HCT116 (cell line): Measurements from ENCODE around the gene P2RX5. TPM values are rescaled to one million over a fixed set of nuclear protein-coding genes. Genes with fewer than 3 reads are reported as not detected.

Source experiments
- ATAC-seq: fragments of 200-7000 bp; cut with Tn5 transposase; 2 replicates; pipeline ENCODE4 v1.9.1; 2020; ENCODE audit warnings: mild to moderate bottlenecking, moderate library complexity
- BruUV-seq: library from RNA; stranded (reverse); fragments of 400-500 nt; replicated peaks from 2 replicates; lab custom pipeline; 2021; lab: Mats Ljungman, UMichigan
- CTCF ChIA-PET: fragments of 300-600 bp; sonication (Branson Sonifier 250); formaldehyde crosslinking; loops from one replicate; lab custom pipeline; 2021; ENCODE audit warnings: antibody characterized with exemption; lab: Charles Lee
- POLR2A ChIA-PET: fragments of 300-600, 350-600 bp; sonication (Branson Sonifier 250); formaldehyde crosslinking; loops from one replicate; lab custom pipeline; 2021; ENCODE audit warnings: antibody characterized with exemption; lab: Charles Lee
- RAD21 ChIA-PET, 2 experiments: fragments of 300-600 bp; sonication (Branson Sonifier 250); formaldehyde crosslinking; loops; one replicate each; lab custom pipeline; 2023; ENCODE audit warnings: low total read pairs in 2 of 2; ENCODE audit not compliant: uncharacterized antibody in 2 of 2, unreplicated experiment in 2 of 2, low non-redundant PET in 1 of 2; lab: Charles Lee
- DNase-seq: peaks from one replicate; pipeline ENCODE4 v3.0.0-alpha.2; 2010; ENCODE audit warnings: low read depth, low spot score
- H2AFZ ChIP-seq: fragments of 200-600 bp; shearing (Covaris generic), sonication (generic); 2 replicates; pipeline ENCODE4 v1.6.1; 2017; ENCODE audit warnings: low read depth, mixed run types, mixed read lengths, antibody characterized with exemption, low read length; ENCODE audit not compliant: poor library complexity, severe bottlenecking
- H3K27ac ChIP-seq: 2 replicates; pipeline ENCODE4 v1.5.1; 2012; ENCODE audit warnings: low read depth, low read length
- H3K27me3 ChIP-seq: fragments of 200-600 bp; sonication (generic); 2 replicates; pipeline ENCODE4 v1.6.1; 2016; ENCODE audit warnings: mixed run types, low read length, mixed read lengths; ENCODE audit not compliant: insufficient read depth
- H3K36me3 ChIP-seq, 2 experiments: fragments of 200-500 bp in 1 of 2; fragments of 200-600 bp in 1 of 2; sonication (Bioruptor generic) in 1 of 2; sonication (generic) in 1 of 2; 2 replicates each; pipeline versions ENCODE4 v1.5.1 to v1.6.1; 2014 to 2016; ENCODE audit warnings: low read length in 2 of 2, inconsistent platforms in 1 of 2, mixed read lengths in 1 of 2, mixed run types in 1 of 2; ENCODE audit not compliant: insufficient read depth in 2 of 2, control insufficient read depth in 1 of 2
- H3K4me1 ChIP-seq, 2 experiments: fragments of 200-600 bp in 1 of 2; sonication (generic) in 1 of 2; 2 replicates each; pipeline versions ENCODE4 v1.5.1 to v1.6.1; 2012 to 2017; ENCODE audit warnings: low read length in 2 of 2, inconsistent platforms in 1 of 2, mild to moderate bottlenecking in 1 of 2, mixed read lengths in 1 of 2, mixed run types in 1 of 2, moderate library complexity in 1 of 2; ENCODE audit not compliant: insufficient read depth in 2 of 2, control insufficient read depth in 1 of 2
- H3K4me2 ChIP-seq: fragments of 200-600 bp; sonication (generic); 2 replicates; pipeline ENCODE4 v1.6.1; 2017; ENCODE audit warnings: mixed run types, low read length, mixed read lengths
- H3K4me3 ChIP-seq, 2 experiments: fragments of 200-600 bp in 1 of 2; sonication (generic) in 1 of 2; replicated peaks in 1 of 2; 2 replicates each; pipeline ENCODE4 v1.5.1; 2011 to 2016; ENCODE audit warnings: low read length in 2 of 2, control low read depth in 1 of 2, low read depth in 1 of 2, mild to moderate bottlenecking in 1 of 2, mixed read lengths in 1 of 2, mixed run types in 1 of 2
- H3K79me2 ChIP-seq: fragments of 200-600 bp; sonication (generic); 2 replicates; pipeline ENCODE4 v1.6.1; 2017; ENCODE audit warnings: mild to moderate bottlenecking, mixed run types, low read length, moderate library complexity, mixed read lengths; ENCODE audit not compliant: insufficient read depth
- H3K9ac ChIP-seq: fragments of 200-600 bp; sonication (generic); 2 replicates; pipeline ENCODE4 v1.6.1; 2016; ENCODE audit warnings: low read length, mixed read lengths
- H3K9me2 ChIP-seq: fragments of 200-600 bp; sonication (generic), shearing (Covaris generic); 2 replicates; pipeline ENCODE4 v1.6.1; 2017; ENCODE audit warnings: mixed run types, mild to moderate bottlenecking, moderate library complexity; ENCODE audit not compliant: insufficient read depth
- H3K9me3 ChIP-seq, 2 experiments: fragments of 200-500 bp in 1 of 2; fragments of 200-600 bp in 1 of 2; sonication (Bioruptor generic) in 1 of 2; sonication (generic) in 1 of 2; 2 replicates each; pipeline ENCODE4 v1.6.1; 2014 to 2017; ENCODE audit warnings: low read length in 2 of 2, mixed read lengths in 2 of 2, inconsistent platforms in 1 of 2, low read depth in 1 of 2, mild to moderate bottlenecking in 1 of 2, mixed run types in 1 of 2, moderate library complexity in 1 of 2; ENCODE audit not compliant: control insufficient read depth in 1 of 2, insufficient read depth in 1 of 2
- H4K20me1 ChIP-seq: fragments of 200-600 bp; sonication (generic), shearing (Covaris generic); 2 replicates; pipeline ENCODE4 v1.6.1; 2017; ENCODE audit warnings: mixed run types, mild to moderate bottlenecking, moderate library complexity; ENCODE audit not compliant: insufficient read depth
- CEBPB ChIP-seq: IDR thresholded peaks from 2 replicates; pipeline ENCODE4 v1.6.1; 2012; ENCODE audit warnings: low read depth
- EZH2 ChIP-seq: fragments of 200-600 bp; sonication (generic); IDR thresholded peaks from 2 replicates; pipeline ENCODE4 v1.6.1; 2017; ENCODE audit warnings: antibody characterized with exemption, mixed run types
- FOSL1 ChIP-seq: IDR thresholded peaks from 2 replicates; pipeline ENCODE4 v1.6.1; 2012; ENCODE audit warnings: low read depth
- POLR2A ChIP-seq: IDR thresholded peaks from 2 replicates; pipeline ENCODE4 v1.7.0; 2011; ENCODE audit warnings: borderline replicate concordance; ENCODE audit not compliant: insufficient read depth, insufficient read length; ENCODE audit errors: extremely low read depth
- POLR2AphosphoS5 ChIP-seq: IDR thresholded peaks from 2 replicates; pipeline ENCODE4 v1.6.1; 2011; ENCODE audit warnings: mild to moderate bottlenecking, low read depth, low read length, moderate library complexity
- SIN3A ChIP-seq: IDR thresholded peaks from 2 replicates; pipeline ENCODE4 v1.6.1; 2012; ENCODE audit warnings: low read depth
- SP1 ChIP-seq: IDR thresholded peaks from 2 replicates; pipeline ENCODE4 v1.6.1; 2012; ENCODE audit warnings: low read depth
- TCF7L2 ChIP-seq: IDR thresholded peaks from 2 replicates; pipeline ENCODE4 v1.7.0; 2011; ENCODE audit warnings: borderline replicate concordance, inconsistent platforms; ENCODE audit not compliant: insufficient read depth, insufficient read length; ENCODE audit errors: extremely low read depth
- YY1 ChIP-seq: IDR thresholded peaks from 2 replicates; pipeline ENCODE4 v1.6.1; 2011; ENCODE audit warnings: low read length, low read depth, moderate library complexity, mild to moderate bottlenecking; ENCODE audit not compliant: insufficient replicate concordance; ENCODE audit errors: extremely low read depth
- ZNF274 ChIP-seq: fragments of 200-500 bp; sonication (Bioruptor generic); IDR thresholded peaks from 2 replicates; pipeline ENCODE4 v1.6.1; 2014; ENCODE audit warnings: mild to moderate bottlenecking, low read depth, low read length, inconsistent platforms
- intact Hi-C: fragments of 100-400 bp; cut with micrococcal nuclease; formaldehyde crosslinking; loops from 2 replicates; pipeline ENCODE4 v1.10.0; 2022
- total RNA-seq: library from RNA; stranded (reverse); gene quantifications from one replicate; pipeline ENCODE4 v1.2.1, GENCODE V29; 2021; ENCODE audit not compliant: unreplicated experiment
- TF ChIP-seq, protein P1 (sequence below): IDR thresholded peaks from 2 replicates; pipeline ENCODE4 v1.6.1; 2011; ENCODE audit warnings: mild to moderate bottlenecking, low read length, moderate library complexity; ENCODE audit not compliant: insufficient replicate concordance; ENCODE audit errors: extremely low read depth
- TF ChIP-seq, protein P2 (sequence below): IDR thresholded peaks from 2 replicates; pipeline ENCODE4 v1.6.1; 2012
- TF ChIP-seq, protein P3 (sequence below): IDR thresholded peaks from 2 replicates; pipeline ENCODE4 v1.6.1; 2012; ENCODE audit warnings: low read depth
- TF ChIP-seq, protein P4 (sequence below): IDR thresholded peaks from 2 replicates; pipeline ENCODE4 v1.6.1; 2012

P2RX5 gene
- total RNA-seq, 1 experiment from 2014 or later = 9.0 TPM

DNA sequence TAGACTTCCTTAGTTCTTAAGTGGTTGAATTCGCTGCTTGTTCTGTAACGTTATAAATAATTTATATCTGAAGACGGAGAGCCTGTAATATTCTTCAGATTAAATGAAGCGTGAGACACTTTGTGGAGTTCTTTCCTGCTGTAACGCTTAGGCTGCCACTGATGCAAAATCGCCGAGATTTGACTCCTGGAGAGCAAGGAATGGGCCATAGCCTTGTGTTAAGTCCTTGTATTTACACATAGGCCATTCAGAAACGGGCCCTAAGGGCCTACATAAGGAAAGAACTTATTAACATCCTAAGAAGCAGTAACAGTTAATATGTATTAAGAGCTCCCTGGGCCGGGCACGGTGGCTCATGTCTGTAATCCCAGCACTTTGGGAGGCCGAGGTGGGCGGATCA, 26.4 kb downstream of the P2RX5 start:
- RAD21 ChIA-PET = no interaction called here
- TF ChIP-seq SP1 (no peak), EZH2 (no peak), ZNF274 (no peak), FOSL1 (no peak), TCF7L2 (no peak), YY1 (no peak), CEBPB (no peak), POLR2AphosphoS5 (no peak), POLR2A (no peak), SIN3A (no peak)
- TF ChIP-seq, protein P1, sequence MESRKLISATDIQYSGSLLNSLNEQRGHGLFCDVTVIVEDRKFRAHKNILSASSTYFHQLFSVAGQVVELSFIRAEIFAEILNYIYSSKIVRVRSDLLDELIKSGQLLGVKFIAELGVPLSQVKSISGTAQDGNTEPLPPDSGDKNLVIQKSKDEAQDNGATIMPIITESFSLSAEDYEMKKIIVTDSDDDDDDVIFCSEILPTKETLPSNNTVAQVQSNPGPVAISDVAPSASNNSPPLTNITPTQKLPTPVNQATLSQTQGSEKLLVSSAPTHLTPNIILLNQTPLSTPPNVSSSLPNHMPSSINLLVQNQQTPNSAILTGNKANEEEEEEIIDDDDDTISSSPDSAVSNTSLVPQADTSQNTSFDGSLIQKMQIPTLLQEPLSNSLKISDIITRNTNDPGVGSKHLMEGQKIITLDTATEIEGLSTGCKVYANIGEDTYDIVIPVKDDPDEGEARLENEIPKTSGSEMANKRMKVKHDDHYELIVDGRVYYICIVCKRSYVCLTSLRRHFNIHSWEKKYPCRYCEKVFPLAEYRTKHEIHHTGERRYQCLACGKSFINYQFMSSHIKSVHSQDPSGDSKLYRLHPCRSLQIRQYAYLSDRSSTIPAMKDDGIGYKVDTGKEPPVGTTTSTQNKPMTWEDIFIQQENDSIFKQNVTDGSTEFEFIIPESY = no peak
- TF ChIP-seq, protein P2, sequence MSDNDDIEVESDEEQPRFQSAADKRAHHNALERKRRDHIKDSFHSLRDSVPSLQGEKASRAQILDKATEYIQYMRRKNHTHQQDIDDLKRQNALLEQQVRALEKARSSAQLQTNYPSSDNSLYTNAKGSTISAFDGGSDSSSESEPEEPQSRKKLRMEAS = no peak
- TF ChIP-seq, protein P3, sequence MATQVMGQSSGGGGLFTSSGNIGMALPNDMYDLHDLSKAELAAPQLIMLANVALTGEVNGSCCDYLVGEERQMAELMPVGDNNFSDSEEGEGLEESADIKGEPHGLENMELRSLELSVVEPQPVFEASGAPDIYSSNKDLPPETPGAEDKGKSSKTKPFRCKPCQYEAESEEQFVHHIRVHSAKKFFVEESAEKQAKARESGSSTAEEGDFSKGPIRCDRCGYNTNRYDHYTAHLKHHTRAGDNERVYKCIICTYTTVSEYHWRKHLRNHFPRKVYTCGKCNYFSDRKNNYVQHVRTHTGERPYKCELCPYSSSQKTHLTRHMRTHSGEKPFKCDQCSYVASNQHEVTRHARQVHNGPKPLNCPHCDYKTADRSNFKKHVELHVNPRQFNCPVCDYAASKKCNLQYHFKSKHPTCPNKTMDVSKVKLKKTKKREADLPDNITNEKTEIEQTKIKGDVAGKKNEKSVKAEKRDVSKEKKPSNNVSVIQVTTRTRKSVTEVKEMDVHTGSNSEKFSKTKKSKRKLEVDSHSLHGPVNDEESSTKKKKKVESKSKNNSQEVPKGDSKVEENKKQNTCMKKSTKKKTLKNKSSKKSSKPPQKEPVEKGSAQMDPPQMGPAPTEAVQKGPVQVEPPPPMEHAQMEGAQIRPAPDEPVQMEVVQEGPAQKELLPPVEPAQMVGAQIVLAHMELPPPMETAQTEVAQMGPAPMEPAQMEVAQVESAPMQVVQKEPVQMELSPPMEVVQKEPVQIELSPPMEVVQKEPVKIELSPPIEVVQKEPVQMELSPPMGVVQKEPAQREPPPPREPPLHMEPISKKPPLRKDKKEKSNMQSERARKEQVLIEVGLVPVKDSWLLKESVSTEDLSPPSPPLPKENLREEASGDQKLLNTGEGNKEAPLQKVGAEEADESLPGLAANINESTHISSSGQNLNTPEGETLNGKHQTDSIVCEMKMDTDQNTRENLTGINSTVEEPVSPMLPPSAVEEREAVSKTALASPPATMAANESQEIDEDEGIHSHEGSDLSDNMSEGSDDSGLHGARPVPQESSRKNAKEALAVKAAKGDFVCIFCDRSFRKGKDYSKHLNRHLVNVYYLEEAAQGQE = no peak
- TF ChIP-seq, protein P4, sequence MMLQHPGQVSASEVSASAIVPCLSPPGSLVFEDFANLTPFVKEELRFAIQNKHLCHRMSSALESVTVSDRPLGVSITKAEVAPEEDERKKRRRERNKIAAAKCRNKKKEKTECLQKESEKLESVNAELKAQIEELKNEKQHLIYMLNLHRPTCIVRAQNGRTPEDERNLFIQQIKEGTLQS = no peak
- Histone ChIP-seq H3K9ac (peak overlapping the region; percentile 97), H3K4me2 (peak overlapping the region; percentile 74), H3K27ac (peak overlapping the region; percentile 77; the same call in 1 of the 2 replicates), H3K4me1 (peaks cover 8 to 20% of the 10 kb centered on the region in 2 experiments), H4K20me1 (no peaks in the 10 kb centered on the region; the same call in 1 of the 2 replicates), H2AFZ (no peak overlapping the region), H3K9me2 (no peaks in the 10 kb centered on the region), H3K4me3 (peak overlapping the region; percentile 74 to 96), H3K27me3 (no peaks in the 10 kb centered on the region), H3K9me3 (no peaks in the 10 kb centered on the region), H3K36me3 (no peaks in the 10 kb centered on the region), H3K79me2 (peaks cover 42% of the 10 kb centered on the region)
- intact Hi-C loops = no loop called here
- BruUV-seq = no TSS peak
- POLR2A ChIA-PET = no interaction called here
- ATAC-seq (no peak), DNase-seq (no peak)
- CTCF ChIA-PET = no interaction called here
